D721Med (cell line): Measurements from ENCODE around the gene TMEM179.

Experiments used
- DNase-seq: peaks from one replicate; pipeline ENCODE4 v3.0.0; 2011; ENCODE audit warnings: low spot score; ENCODE audit not compliant: insufficient read length
- FAIRE-seq: peaks from 2 replicates; lab custom pipeline; 2011; peaks lifted over from hg19 to GRCh38; lab: Jason Lieb, UNC
- TF ChIP-seq, protein P1 (sequence below): IDR thresholded peaks from 2 replicates; pipeline ENCODE4 v1.5.1; 2012; ENCODE audit warnings: mild to moderate bottlenecking, control low read depth; ENCODE audit not compliant: insufficient read depth; ENCODE audit errors: missing control alignments

The TMEM179 gene

DNA sequence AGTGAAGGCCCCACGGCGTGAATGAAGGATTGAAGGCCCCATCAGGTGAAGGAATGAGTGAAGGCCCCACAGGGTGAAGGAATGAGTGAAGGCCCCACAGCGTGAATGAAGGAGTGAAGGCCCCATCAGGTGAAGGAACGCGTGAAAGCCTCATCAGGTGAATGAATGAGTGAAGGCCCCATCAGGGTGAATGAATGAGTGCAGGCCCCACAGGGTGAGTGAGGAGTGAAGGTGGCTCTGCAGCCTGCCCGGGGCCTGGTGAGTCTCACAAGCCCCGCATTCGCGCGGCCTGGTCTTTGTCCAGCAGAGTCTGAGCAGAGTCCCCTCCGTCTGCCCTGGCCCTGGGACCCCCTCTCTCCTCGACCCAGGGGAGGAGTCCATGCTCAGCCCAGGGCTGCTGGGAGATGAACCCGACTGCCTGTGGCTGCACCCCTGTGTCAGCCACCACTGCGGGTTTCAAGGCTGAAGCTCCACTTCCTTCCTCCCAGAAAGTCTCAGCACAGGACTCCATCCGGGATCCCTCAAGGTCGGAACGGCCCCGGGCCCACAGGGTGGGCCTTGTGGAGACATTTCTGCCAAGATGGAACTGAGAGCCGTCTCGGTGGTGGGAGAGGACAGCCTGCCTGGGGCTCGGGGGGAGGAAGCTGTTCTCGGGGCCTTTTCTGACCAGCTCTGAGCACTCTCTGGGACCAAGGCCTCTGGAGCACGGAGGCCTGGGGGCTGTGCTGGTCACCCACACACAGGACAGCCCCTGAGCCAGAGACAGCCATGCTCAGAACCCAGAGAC lies 37.4 kb upstream of the TMEM179 start:
- no peak for DNase-seq
- no peak for FAIRE-seq
- TF ChIP-seq, protein P1, sequence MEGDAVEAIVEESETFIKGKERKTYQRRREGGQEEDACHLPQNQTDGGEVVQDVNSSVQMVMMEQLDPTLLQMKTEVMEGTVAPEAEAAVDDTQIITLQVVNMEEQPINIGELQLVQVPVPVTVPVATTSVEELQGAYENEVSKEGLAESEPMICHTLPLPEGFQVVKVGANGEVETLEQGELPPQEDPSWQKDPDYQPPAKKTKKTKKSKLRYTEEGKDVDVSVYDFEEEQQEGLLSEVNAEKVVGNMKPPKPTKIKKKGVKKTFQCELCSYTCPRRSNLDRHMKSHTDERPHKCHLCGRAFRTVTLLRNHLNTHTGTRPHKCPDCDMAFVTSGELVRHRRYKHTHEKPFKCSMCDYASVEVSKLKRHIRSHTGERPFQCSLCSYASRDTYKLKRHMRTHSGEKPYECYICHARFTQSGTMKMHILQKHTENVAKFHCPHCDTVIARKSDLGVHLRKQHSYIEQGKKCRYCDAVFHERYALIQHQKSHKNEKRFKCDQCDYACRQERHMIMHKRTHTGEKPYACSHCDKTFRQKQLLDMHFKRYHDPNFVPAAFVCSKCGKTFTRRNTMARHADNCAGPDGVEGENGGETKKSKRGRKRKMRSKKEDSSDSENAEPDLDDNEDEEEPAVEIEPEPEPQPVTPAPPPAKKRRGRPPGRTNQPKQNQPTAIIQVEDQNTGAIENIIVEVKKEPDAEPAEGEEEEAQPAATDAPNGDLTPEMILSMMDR, result no peak

DNA sequence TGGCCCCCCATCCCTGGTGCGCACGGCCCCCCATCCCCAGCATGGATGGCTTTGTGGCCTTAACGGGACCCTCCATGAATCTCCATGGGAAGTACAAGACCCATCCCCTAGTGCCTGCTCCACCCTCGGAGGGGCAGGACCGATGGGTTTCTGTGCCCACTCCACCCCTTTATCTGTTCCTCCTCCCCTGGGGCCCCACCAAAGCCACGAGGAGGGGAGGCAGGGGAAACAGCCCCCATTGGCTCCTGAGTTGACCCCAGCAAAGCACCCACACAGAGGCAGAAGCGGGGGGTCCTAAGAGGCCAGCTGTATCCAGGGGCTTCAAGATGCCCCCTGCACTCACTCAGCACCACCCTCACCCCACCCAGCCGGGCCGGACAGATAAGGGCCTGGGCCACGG lies 36.1 kb upstream of the TMEM179 start:
- TF ChIP-seq, protein P1, result no peak
- FAIRE-seq (no peak), DNase-seq (no peak)

DNA sequence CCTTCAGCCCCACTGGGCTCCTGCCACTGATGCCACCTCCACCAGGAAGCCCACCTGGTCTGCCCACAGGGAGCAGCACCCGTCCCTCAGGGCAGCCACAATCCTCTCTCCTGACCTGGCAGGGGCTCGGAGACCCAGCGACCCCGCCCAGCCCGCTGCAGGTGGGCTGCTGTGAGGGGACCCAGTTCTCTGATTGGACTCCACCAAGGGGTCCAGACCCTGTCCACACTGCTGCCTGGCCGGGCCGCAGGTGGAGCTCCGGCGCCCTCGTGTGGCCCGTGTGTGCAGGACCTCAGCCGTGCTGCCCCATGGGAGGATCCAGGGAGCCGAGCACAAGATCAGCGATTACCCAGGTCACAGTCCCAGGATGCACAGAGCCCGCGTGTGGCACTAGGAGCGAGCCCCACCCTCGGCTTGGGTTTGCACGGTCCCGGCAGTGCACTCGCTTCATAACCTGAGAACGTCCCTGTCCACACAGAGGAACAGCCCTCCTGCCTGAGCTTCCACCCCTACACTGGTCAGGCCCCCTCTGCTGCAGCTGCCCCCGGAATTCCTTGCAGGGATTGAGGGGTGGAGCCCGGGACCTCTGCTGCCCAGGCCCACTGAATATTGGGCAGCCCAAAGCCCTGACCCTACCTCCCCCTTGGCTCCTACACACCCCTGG lies 35.4 kb upstream of the TMEM179 start:
- peak; percentile 97 for DNase-seq
- TF ChIP-seq, protein P1, result peak; percentile 86
- no peak for FAIRE-seq

DNA sequence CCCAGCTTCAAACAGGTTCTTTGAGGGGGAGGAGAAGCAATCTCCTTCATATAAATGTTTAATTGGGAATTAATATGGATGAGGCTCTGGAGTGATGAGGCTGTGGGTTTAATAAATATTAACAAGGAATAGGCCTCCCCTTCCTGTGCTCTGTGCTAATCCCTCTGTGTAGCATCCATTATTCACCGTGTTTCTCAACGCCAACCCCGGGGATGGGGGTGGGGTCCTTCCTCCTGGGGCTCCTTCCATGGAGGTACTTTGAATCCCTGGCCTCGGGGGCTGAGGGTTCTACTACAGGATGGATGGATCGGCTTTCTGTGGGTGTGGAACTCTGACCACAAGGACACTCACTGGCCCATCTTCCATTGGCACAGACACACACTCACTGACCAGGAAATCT lies 34.9 kb upstream of the TMEM179 start:
- TF ChIP-seq, protein P1, result no peak
- FAIRE-seq (no peak), DNase-seq (no peak)

DNA sequence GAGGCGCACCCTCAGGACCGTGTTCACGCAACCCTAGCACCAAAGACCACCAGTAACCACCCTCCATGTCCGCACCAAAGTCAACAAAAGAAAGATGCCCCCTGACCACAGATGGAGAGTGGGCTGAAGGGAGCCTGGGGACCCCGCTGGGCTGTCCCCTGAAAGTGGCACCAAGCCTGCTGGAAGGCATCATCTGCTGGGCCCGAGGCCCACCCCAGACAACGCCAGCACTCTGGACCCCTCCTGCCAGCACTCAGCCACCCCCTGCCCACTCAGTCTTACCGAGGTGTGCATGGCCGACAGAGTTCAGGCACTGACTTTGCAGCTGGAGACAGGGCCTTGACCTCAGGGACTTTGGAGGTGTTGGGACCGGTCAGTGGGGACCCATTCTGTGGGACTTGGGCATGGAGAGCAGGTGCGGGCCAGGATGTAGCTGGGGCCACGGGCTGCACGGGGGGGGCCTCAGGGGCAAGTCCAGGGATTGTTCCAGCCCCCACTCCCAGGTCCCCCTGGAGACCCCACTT lies 34.4 kb upstream of the TMEM179 start:
- DNase-seq (no peak), FAIRE-seq (no peak)
- TF ChIP-seq, protein P1, result no peak

DNA sequence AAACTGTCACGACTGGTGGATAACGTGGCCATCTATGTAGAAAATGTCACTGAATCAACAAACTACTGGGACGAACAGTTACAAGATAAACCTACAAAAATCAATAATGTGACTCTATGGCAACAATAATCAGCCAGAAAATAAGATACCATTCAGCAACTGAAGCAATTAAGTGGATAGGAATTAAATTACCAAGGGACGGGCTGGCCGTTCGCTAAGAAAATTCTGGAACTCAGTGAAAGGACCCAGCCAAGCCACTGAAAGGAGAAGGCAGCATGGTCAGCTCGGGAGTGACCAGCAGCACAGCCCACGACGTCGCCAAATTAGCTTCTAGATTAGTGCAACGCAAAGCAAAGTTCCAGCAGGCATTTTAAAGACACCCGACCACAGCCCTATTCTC lies 33.6 kb upstream of the TMEM179 start:
- no peak for FAIRE-seq
- no peak for DNase-seq
- TF ChIP-seq, protein P1, result no peak
